Loucy (cell line): ENCODE results near the gene MCOLN2.

ENCODE experiments used
- H2AFZ ChIP-seq: fragments of 200-600 bp; sonication (generic); 2 replicates; pipeline ENCODE4 v1.6.0; 2016; ENCODE audit warnings: antibody characterized with exemption, mild to moderate bottlenecking, low read length, moderate library complexity
- H3F3A ChIP-seq: fragments of 200-600 bp; 2 replicates; pipeline ENCODE4 v1.6.0; 2016; ENCODE audit warnings: antibody characterized with exemption, low read depth, mild to moderate bottlenecking
- H3K27me3 ChIP-seq: fragments of 200-600 bp; sonication (generic); 2 replicates; pipeline ENCODE4 v1.6.1; 2014; ENCODE audit warnings: low read length, mild to moderate bottlenecking; ENCODE audit not compliant: insufficient read depth, poor library complexity, severe bottlenecking
- H3K36me3 ChIP-seq: fragments of 200-600 bp; sonication (generic); 2 replicates; pipeline ENCODE4 v1.6.1; 2016; ENCODE audit warnings: low read length; ENCODE audit not compliant: insufficient read depth
- H3K4me1 ChIP-seq: fragments of 200-600 bp; sonication (generic); 2 replicates; pipeline ENCODE4 v1.5.1; 2014; ENCODE audit warnings: low read length, mild to moderate bottlenecking; ENCODE audit not compliant: insufficient read depth, poor library complexity, severe bottlenecking
- H3K4me2 ChIP-seq: fragments of 200-600 bp; sonication (generic); 2 replicates; pipeline ENCODE4 v1.6.0; 2014; ENCODE audit warnings: antibody characterized with exemption, low read length, low read depth, mild to moderate bottlenecking; ENCODE audit not compliant: poor library complexity, severe bottlenecking
- H3K4me3 ChIP-seq: fragments of 200-600 bp; sonication (generic); 2 replicates; pipeline ENCODE4 v1.5.1; 2014; ENCODE audit warnings: low read length, mild to moderate bottlenecking, mixed read lengths; ENCODE audit not compliant: poor library complexity, severe bottlenecking
- H3K79me2 ChIP-seq: fragments of 200-600 bp; sonication (generic); 2 replicates; pipeline ENCODE4 v1.6.1; 2014; ENCODE audit warnings: low read length; ENCODE audit not compliant: insufficient read depth
- H3K9ac ChIP-seq: fragments of 200-600 bp; sonication (generic); 2 replicates; pipeline ENCODE4 v1.6.0; 2014; ENCODE audit warnings: mild to moderate bottlenecking, low read depth, low read length, moderate library complexity; ENCODE audit not compliant: poor library complexity, severe bottlenecking
- H3K9me2 ChIP-seq: fragments of 200-600 bp; sonication (generic); replicated peaks from 2 replicates; pipeline ENCODE4 v1.6.1; 2016; ENCODE audit warnings: low read depth, low read length, mixed read lengths
- H3K9me3 ChIP-seq: fragments of 200-600 bp; sonication (generic); 2 replicates; pipeline ENCODE4 v1.6.1; 2014; ENCODE audit warnings: mild to moderate bottlenecking, antibody characterized with exemption, low read length, low read depth; ENCODE audit not compliant: insufficient read depth
- H4K20me1 ChIP-seq: fragments of 200-600 bp; sonication (generic); 2 replicates; pipeline ENCODE4 v1.6.0; 2014; ENCODE audit warnings: antibody characterized with exemption, low read length, mild to moderate bottlenecking; ENCODE audit not compliant: insufficient read depth, poor library complexity, severe bottlenecking
- EZH2phosphoT487 ChIP-seq: fragments of 200-600 bp; IDR thresholded peaks from 2 replicates; pipeline ENCODE4 v1.6.1; 2018; ENCODE audit warnings: antibody characterized with exemption, mild to moderate bottlenecking, moderate library complexity, borderline replicate concordance
- TF ChIP-seq, protein P1 (sequence below): fragments of 200-600 bp; sonication (generic); conservative IDR thresholded peaks from 2 replicates; pipeline ENCODE4 v1.5.1; 2014; ENCODE audit warnings: mild to moderate bottlenecking, antibody characterized with exemption, low read length

The MCOLN2 gene

DNA sequence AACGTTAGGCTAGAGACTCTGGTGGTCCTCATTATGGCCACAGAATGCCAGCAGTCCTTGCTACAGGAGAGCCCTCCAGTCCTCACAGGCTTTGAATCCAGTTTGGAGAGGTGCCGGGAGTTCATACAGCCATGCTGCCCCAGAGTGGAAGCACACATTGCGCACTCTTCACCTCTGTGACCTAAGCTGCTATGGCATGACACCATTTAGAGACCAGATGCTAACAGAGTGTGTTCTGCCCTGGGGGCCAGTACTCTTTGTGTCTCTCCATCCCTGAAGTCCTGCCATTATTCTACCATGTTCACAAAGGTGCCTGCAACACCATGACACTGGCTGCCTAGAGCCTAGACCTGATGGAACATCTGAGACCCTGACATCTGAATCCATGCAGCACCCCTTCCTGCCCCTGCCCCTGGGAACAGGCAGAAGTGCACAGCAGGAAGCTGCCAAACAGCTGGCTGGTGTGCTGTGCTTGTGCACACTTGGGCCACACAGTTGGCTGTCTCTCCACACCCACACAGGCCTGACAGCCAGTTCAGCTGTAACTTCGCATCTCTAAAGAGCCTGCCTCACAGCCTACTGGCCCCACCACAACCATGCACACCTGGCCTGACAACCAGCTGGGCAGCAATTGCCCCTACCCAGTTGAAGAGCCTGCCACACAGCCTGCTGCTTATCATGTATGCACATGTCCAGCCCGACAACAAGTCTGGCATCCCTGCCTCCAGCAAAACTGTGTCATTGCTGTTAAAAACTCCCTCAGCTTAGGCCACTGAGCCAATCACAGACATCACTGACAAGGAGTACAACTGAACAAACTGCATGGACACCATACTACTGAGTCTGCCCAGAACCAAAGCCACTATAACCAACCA, 49.1 kb downstream of the MCOLN2 start:
- Histone ChIP-seq H3K27me3 (no peaks in the 10 kb centered on the region), H3F3A (no peaks in the 10 kb centered on the region), H3K79me2 (no peaks in the 10 kb centered on the region), H2AFZ (peak overlapping the region; percentile 68; the same call in 1 of the 2 replicates), H3K4me2 (no peak overlapping the region), H3K9me2 (no peaks in the 10 kb centered on the region), H3K4me1 (no peaks in the 10 kb centered on the region), H3K36me3 (no peaks in the 10 kb centered on the region), H3K9ac (no peak overlapping the region), H3K4me3 (no peak overlapping the region), H3K9me3 (no peaks in the 10 kb centered on the region), H4K20me1 (no peaks in the 10 kb centered on the region)
- no peak for TF ChIP-seq EZH2phosphoT487
- TF ChIP-seq, protein P1, sequence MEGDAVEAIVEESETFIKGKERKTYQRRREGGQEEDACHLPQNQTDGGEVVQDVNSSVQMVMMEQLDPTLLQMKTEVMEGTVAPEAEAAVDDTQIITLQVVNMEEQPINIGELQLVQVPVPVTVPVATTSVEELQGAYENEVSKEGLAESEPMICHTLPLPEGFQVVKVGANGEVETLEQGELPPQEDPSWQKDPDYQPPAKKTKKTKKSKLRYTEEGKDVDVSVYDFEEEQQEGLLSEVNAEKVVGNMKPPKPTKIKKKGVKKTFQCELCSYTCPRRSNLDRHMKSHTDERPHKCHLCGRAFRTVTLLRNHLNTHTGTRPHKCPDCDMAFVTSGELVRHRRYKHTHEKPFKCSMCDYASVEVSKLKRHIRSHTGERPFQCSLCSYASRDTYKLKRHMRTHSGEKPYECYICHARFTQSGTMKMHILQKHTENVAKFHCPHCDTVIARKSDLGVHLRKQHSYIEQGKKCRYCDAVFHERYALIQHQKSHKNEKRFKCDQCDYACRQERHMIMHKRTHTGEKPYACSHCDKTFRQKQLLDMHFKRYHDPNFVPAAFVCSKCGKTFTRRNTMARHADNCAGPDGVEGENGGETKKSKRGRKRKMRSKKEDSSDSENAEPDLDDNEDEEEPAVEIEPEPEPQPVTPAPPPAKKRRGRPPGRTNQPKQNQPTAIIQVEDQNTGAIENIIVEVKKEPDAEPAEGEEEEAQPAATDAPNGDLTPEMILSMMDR = no peak

GRCh38 chr1:84946631-84947030, 50.3 kb downstream of the MCOLN2 start:
- Histone ChIP-seq H2AFZ (peak overlapping the region; percentile 68; the same call in 1 of the 2 replicates), H3K4me3 (no peak overlapping the region), H3F3A (no peaks in the 10 kb centered on the region), H3K4me2 (no peak overlapping the region), H3K9ac (no peak overlapping the region), H3K36me3 (no peaks in the 10 kb centered on the region), H3K27me3 (no peaks in the 10 kb centered on the region), H3K9me3 (no peaks in the 10 kb centered on the region), H3K79me2 (no peaks in the 10 kb centered on the region), H4K20me1 (no peaks in the 10 kb centered on the region), H3K4me1 (no peaks in the 10 kb centered on the region), H3K9me2 (no peaks in the 10 kb centered on the region)
- TF ChIP-seq, protein P1 = no peak
- TF ChIP-seq EZH2phosphoT487 = no peak

DNA sequence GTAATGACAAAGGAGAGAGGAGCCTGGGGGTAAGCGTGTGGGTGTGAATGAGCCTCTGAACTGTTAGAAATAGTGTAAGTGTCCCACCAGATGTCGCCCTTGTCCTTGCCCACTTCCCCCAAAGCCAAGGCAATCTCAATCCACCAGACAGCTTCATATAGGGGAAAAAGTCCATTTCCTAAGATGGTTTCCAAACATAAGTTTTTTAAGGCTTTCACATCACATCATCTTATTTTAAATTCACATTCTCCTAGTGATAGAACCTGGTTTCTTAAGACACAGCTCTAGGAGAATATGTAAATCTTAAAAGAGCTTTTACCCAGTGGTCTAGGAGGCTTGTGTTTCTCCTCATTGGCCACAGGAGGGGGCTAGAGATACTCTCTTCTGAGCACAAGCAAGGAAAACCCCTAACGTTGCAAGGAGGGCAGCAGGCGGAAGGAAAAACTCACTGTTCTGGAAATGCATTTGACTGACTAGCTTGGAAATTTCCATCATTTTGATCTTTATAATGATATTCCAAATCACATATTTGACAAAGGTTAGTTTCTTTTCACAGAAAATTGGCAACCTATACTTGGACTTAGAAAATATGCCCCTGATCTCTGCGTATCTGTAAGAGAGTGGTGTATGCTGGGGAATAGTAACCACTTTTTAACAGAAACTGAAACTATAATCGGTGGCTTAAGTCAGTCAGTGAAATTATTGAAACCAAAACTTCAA, 52.0 kb downstream of the MCOLN2 start:
- H3K9me3 ChIP-seq = no peaks in the 10 kb centered on the region
- H3F3A ChIP-seq = no peaks in the 10 kb centered on the region
- H3K4me2 ChIP-seq = peak overlapping the region; percentile 77
- H3K36me3 ChIP-seq = no peaks in the 10 kb centered on the region
- peak overlapping the region; percentile 76 for H3K9ac ChIP-seq
- H3K9me2 ChIP-seq = no peaks in the 10 kb centered on the region
- no peaks in the 10 kb centered on the region for H3K79me2 ChIP-seq
- no peaks in the 10 kb centered on the region for H4K20me1 ChIP-seq
- H3K4me3 ChIP-seq = peak overlapping the region; percentile 81
- H3K4me1 ChIP-seq = no peaks in the 10 kb centered on the region
- H3K27me3 ChIP-seq = no peaks in the 10 kb centered on the region
- TF ChIP-seq EZH2phosphoT487 = no peak
- TF ChIP-seq, protein P1 = peak; percentile 99
- peak overlapping the region; percentile 99 for H2AFZ ChIP-seq
